Measurements from ENCODE around the gene HNRNPAB.

Gene HNRNPAB

GRCh38 chr5:178204182-178204934 is at the start of gene HNRNPAB:
TSS of gene HNRNPAB (plus strand) at chr5:178204533. CDS start at chr5:178204838, 305 bp downstream.
- peak; percentile 95 to 96 for DNase-seq

- no peak for DNase-seq
These were observed 49.3 kb upstream of the HNRNPAB start for GRCh38 chr5:178155065-178155464.

- DNase-seq = no peak
These were observed 44.2 kb upstream of the HNRNPAB start for GRCh38 chr5:178160176-178160575.

GRCh38 chr5:178162481-178162880 is 41.9 kb upstream of the HNRNPAB start:
- no peak for DNase-seq

- DNase-seq = peak; percentile 96 to 97
These were observed 40.3 kb upstream of the HNRNPAB start for GRCh38 chr5:178163772-178164735.

GRCh38 chr5:178165581-178165980 is 38.8 kb upstream of the HNRNPAB start:
- DNase-seq = no peak

GRCh38 chr5:178170455-178170854 is 33.9 kb upstream of the HNRNPAB start:
- DNase-seq = no peak

- no peak for DNase-seq
These were observed 29.9 kb upstream of the HNRNPAB start for GRCh38 chr5:178174456-178174855.

- no peak for DNase-seq
These were observed 27.5 kb upstream of the HNRNPAB start for GRCh38 chr5:178176791-178177190.

- no peak for DNase-seq
These were observed 26.8 kb upstream of the HNRNPAB start for GRCh38 chr5:178177569-178177968.

GRCh38 chr5:178180141-178180863 is 24.0 kb upstream of the HNRNPAB start:
- DNase-seq = no peak

- no peak for DNase-seq
These were observed 22.0 kb upstream of the HNRNPAB start for GRCh38 chr5:178182158-178182876.

- no peak for DNase-seq
These were observed 17.9 kb upstream of the HNRNPAB start for GRCh38 chr5:178186427-178186826.

- no peak for DNase-seq
These were observed 17.3 kb upstream of the HNRNPAB start, which contains the start of gene GMCL2 for GRCh38 chr5:178187014-178187413. TSS of gene GMCL2 (minus strand) at chr5:178187371. CDS start at chr5:178187299, 72 bp downstream.

- DNase-seq = no peak
These were observed 14.9 kb upstream of the HNRNPAB start for GRCh38 chr5:178189433-178189832.

GRCh38 chr5:178191661-178192060 is 12.7 kb upstream of the HNRNPAB start:
- DNase-seq = no peak

GRCh38 chr5:178192244-178192643 is 12.1 kb upstream of the HNRNPAB start:
- no peak for DNase-seq

- DNase-seq = no peak
These were observed 11.5 kb upstream of the HNRNPAB start for GRCh38 chr5:178192787-178193186.

GRCh38 chr5:178193251-178193809 is 11.0 kb upstream of the HNRNPAB start:
- DNase-seq = no peak

- no peak for DNase-seq
These were observed 10.3 kb upstream of the HNRNPAB start for GRCh38 chr5:178194026-178194425.

GRCh38 chr5:178196281-178196812 is 8.0 kb upstream of the HNRNPAB start:
- no peak for DNase-seq

- DNase-seq = no peak
These were observed 7.3 kb upstream of the HNRNPAB start for GRCh38 chr5:178196986-178197385.

Measured in activated CD4-positive, alpha-beta T cell treated with anti-CD3 and anti-CD28 coated beads, Interleukin-2, amount 50 U/mL, for 48 hours (primary cell).